HEK293 (cell line): Measurements from ENCODE around the gene MNT.

ENCODE experiments used
- EGR2 ChIP-seq: fragments of 450-650 bp; formaldehyde crosslinking; IDR thresholded peaks from 2 replicates; pipeline ENCODE4 v1.5.1; 2016; ENCODE audit warnings: low read depth, missing biosample characterization, missing genetic modification characterization
- IKZF3 ChIP-seq: fragments of 450-650 bp; IDR thresholded peaks from 2 replicates; pipeline ENCODE4 v1.5.0; 2018; ENCODE audit warnings: missing biosample characterization, mild to moderate bottlenecking, missing genetic modification characterization, moderate library complexity
- MYNN ChIP-seq: fragments of 450-650 bp; formaldehyde crosslinking; IDR thresholded peaks from 2 replicates; pipeline ENCODE4 v1.5.1; 2016; ENCODE audit warnings: missing biosample characterization, missing genetic modification characterization, borderline replicate concordance
- PRDM10 ChIP-seq: fragments of 450-650 bp; formaldehyde crosslinking; IDR thresholded peaks from 2 replicates; pipeline ENCODE4 v1.5.1; 2016; ENCODE audit warnings: missing biosample characterization, missing genetic modification characterization
- PRDM4 ChIP-seq: fragments of 450-650 bp; formaldehyde crosslinking; IDR thresholded peaks from 2 replicates; pipeline ENCODE4 v1.5.1; 2017; ENCODE audit warnings: missing biosample characterization, missing genetic modification characterization
- ZBTB1 ChIP-seq: fragments of 450-650 bp; formaldehyde crosslinking; IDR thresholded peaks from 2 replicates; pipeline ENCODE4 v1.5.1; 2016; ENCODE audit warnings: missing biosample characterization, missing genetic modification characterization
- ZFP69B ChIP-seq: fragments of 450-650 bp; formaldehyde crosslinking; IDR thresholded peaks from 2 replicates; pipeline ENCODE4 v1.5.1; 2016; ENCODE audit warnings: missing biosample characterization, missing genetic modification characterization
- ZNF155 ChIP-seq: fragments of 450-650 bp; formaldehyde crosslinking; IDR thresholded peaks from 2 replicates; pipeline ENCODE4 v1.5.1; 2016; ENCODE audit warnings: missing biosample characterization, missing genetic modification characterization
- ZNF19 ChIP-seq: fragments of 450-650 bp; formaldehyde crosslinking; IDR thresholded peaks from 2 replicates; pipeline ENCODE4; 2016; ENCODE audit warnings: missing biosample characterization, missing genetic modification characterization, low read depth
- ZNF2 ChIP-seq: fragments of 450-650 bp; formaldehyde crosslinking; IDR thresholded peaks from 2 replicates; pipeline ENCODE4 v1.5.1; 2016; ENCODE audit warnings: missing biosample characterization, missing genetic modification characterization
- ZNF223 ChIP-seq: fragments of 450-650 bp; formaldehyde crosslinking; IDR thresholded peaks from 2 replicates; pipeline ENCODE4 v1.5.1; 2016; ENCODE audit warnings: missing biosample characterization, missing genetic modification characterization
- ZNF24 ChIP-seq: fragments of 450-650 bp; formaldehyde crosslinking; IDR thresholded peaks from 2 replicates; pipeline ENCODE4 v1.5.1; 2016; ENCODE audit warnings: missing biosample characterization, missing genetic modification characterization
- ZNF280D ChIP-seq: fragments of 450-650 bp; formaldehyde crosslinking; IDR thresholded peaks from 2 replicates; pipeline ENCODE4 v1.5.1; 2016; ENCODE audit warnings: missing biosample characterization, missing genetic modification characterization
- ZNF558 ChIP-seq: fragments of 450-650 bp; formaldehyde crosslinking; IDR thresholded peaks from 2 replicates; pipeline ENCODE4 v1.5.1; 2016; ENCODE audit warnings: missing biosample characterization, missing genetic modification characterization
- ZNF639 ChIP-seq: fragments of 450-650 bp; formaldehyde crosslinking; IDR thresholded peaks from 2 replicates; pipeline ENCODE4 v1.5.1; 2016; ENCODE audit warnings: missing biosample characterization, missing genetic modification characterization
- ZNF645 ChIP-seq: fragments of 450-650 bp; formaldehyde crosslinking; IDR thresholded peaks from 2 replicates; pipeline ENCODE4; 2016; ENCODE audit warnings: missing biosample characterization, missing genetic modification characterization
- ZNF843 ChIP-seq: fragments of 450-650 bp; formaldehyde crosslinking; IDR thresholded peaks from 2 replicates; pipeline ENCODE4 v1.5.1; 2016; ENCODE audit warnings: missing biosample characterization, missing genetic modification characterization
- TF ChIP-seq, protein P1 (sequence below): IDR thresholded peaks from 2 replicates; pipeline ENCODE4 v1.6.1; 2011; ENCODE audit warnings: mild to moderate bottlenecking, low read depth, low read length, borderline replicate concordance
- TF ChIP-seq, protein P2 (sequence below): fragments of 450-650 bp; formaldehyde crosslinking; IDR thresholded peaks from 2 replicates; pipeline ENCODE4 v1.5.1; 2016; ENCODE audit warnings: missing biosample characterization, missing genetic modification characterization
- TF ChIP-seq, protein P3 (sequence below): fragments of 450-650 bp; formaldehyde crosslinking; IDR thresholded peaks from 2 replicates; pipeline ENCODE4 v1.5.1; 2017; ENCODE audit warnings: missing biosample characterization, mild to moderate bottlenecking, missing genetic modification characterization, moderate library complexity

Gene MNT

GRCh38 chr17:2393174-2393953 lies 7.5 kb downstream of the MNT start (continued):
- TF ChIP-seq IKZF3 (tag by site-specific recombination) (peak; percentile 59; the same call in 1 of the 2 replicates), ZNF19 (tag by site-specific recombination) (no peak), ZNF155 (tag by site-specific recombination) (no peak), ZNF223 (tag by site-specific recombination) (no peak), ZNF2 (peak; percentile 85), ZNF24 (tag by site-specific recombination) (peak; percentile 86), PRDM4 (peak; percentile 86), MYNN (tag by site-specific recombination) (peak; percentile 98), ZBTB1 (tag by site-specific recombination) (0 out of 2 replicates have a peak, but pooled peaks have one; percentile 26), ZNF645 (tag by site-specific recombination) (no peak), ZNF280D (tag by site-specific recombination) (no peak), ZFP69B (tag by site-specific recombination) (peak; percentile 29; the same call in 1 of the 2 replicates), PRDM10 (tag by site-specific recombination) (0 out of 2 replicates have a peak, but pooled peaks have one; percentile 42), ZNF639 (tag by site-specific recombination) (peak; percentile 55; the same call in 1 of the 2 replicates), ZNF843 (tag by site-specific recombination) (peak; percentile 72), EGR2 (tag by site-specific recombination) (no peak), ZNF558 (tag by site-specific recombination) (no peak)
- TF ChIP-seq, protein P1, sequence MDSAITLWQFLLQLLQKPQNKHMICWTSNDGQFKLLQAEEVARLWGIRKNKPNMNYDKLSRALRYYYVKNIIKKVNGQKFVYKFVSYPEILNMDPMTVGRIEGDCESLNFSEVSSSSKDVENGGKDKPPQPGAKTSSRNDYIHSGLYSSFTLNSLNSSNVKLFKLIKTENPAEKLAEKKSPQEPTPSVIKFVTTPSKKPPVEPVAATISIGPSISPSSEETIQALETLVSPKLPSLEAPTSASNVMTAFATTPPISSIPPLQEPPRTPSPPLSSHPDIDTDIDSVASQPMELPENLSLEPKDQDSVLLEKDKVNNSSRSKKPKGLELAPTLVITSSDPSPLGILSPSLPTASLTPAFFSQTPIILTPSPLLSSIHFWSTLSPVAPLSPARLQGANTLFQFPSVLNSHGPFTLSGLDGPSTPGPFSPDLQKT, result no peak
- TF ChIP-seq, protein P2, sequence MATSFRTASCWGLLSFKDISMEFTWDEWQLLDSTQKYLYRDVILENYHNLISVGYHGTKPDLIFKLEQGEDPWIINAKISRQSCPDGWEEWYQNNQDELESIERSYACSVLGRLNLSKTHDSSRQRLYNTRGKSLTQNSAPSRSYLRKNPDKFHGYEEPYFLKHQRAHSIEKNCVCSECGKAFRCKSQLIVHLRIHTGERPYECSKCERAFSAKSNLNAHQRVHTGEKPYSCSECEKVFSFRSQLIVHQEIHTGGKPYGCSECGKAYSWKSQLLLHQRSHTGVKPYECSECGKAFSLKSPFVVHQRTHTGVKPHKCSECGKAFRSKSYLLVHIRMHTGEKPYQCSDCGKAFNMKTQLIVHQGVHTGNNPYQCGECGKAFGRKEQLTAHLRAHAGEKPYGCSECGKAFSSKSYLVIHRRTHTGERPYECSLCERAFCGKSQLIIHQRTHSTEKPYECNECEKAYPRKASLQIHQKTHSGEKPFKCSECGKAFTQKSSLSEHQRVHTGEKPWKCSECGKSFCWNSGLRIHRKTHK (tag by site-specific recombination), result no peak
- TF ChIP-seq, protein P3, sequence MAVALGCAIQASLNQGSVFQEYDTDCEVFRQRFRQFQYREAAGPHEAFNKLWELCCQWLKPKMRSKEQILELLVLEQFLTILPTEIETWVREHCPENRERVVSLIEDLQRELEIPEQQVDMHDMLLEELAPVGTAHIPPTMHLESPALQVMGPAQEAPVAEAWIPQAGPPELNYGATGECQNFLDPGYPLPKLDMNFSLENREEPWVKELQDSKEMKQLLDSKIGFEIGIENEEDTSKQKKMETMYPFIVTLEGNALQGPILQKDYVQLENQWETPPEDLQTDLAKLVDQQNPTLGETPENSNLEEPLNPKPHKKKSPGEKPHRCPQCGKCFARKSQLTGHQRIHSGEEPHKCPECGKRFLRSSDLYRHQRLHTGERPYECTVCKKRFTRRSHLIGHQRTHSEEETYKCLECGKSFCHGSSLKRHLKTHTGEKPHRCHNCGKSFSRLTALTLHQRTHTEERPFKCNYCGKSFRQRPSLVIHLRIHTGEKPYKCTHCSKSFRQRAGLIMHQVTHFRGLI (tag by site-specific recombination), result peak; percentile 75
